Upper lobe of right lung (tissue), 1 donor: ENCODE measurements around the gene TANGO6. TPM values are rescaled to one million over a fixed set of nuclear protein-coding genes. Genes with fewer than 3 reads are reported as not detected.

Experiments
- ATAC-seq: fragments of 200-7000 bp; cut with Tn5 transposase; one replicate; pipeline ENCODE4 v1.9.1; 2020; ENCODE audit warnings: mild to moderate bottlenecking, moderate library complexity
- DNase-seq: peaks from one replicate; pipeline ENCODE4 v3.0.0-alpha.2; 2020
- H3K27ac ChIP-seq: fragments of 200-600 bp; one replicate; pipeline ENCODE4 v1.8.0; 2022
- H3K27me3 ChIP-seq: fragments of 200-600 bp; one replicate; pipeline ENCODE4 v1.8.0; 2022; ENCODE audit warnings: mild to moderate bottlenecking
- H3K36me3 ChIP-seq: fragments of 200-600 bp; one replicate; pipeline ENCODE4 v1.8.0; 2022
- H3K4me1 ChIP-seq: fragments of 200-600 bp; one replicate; pipeline ENCODE4 v1.8.0; 2022
- H3K4me3 ChIP-seq: fragments of 200-600 bp; one replicate; pipeline ENCODE4 v1.8.0; 2022; ENCODE audit warnings: mild to moderate bottlenecking
- H3K9me3 ChIP-seq: fragments of 200-600 bp; one replicate; pipeline ENCODE4 v1.8.0; 2022
- intact Hi-C: fragments of 100-400 bp; cut with DNase I; formaldehyde crosslinking; loops from one replicate; pipeline ENCODE4 v1.11.0; 2022
- total RNA-seq: library from RNA; stranded (reverse); fragmentation: NEBNext Ultra II Directional; extraction: Animal tissue kit (Norgen Biotek cat#: 25700); gene quantifications from one replicate; pipeline ENCODE4 v1.2.1, GENCODE V29; 2021
- TF ChIP-seq, protein P1 (sequence below): fragments of 200-600 bp; IDR thresholded peaks from one replicate; pipeline ENCODE4 v1.8.0; 2022; ENCODE audit warnings: antibody characterized with exemption
- donor health status: DM: no; HTN: yes; CAD: no; lungs with severe emphysema.

The TANGO6 gene
- total RNA-seq, 1 donor from 2014 or later = 19.1 TPM

DNA sequence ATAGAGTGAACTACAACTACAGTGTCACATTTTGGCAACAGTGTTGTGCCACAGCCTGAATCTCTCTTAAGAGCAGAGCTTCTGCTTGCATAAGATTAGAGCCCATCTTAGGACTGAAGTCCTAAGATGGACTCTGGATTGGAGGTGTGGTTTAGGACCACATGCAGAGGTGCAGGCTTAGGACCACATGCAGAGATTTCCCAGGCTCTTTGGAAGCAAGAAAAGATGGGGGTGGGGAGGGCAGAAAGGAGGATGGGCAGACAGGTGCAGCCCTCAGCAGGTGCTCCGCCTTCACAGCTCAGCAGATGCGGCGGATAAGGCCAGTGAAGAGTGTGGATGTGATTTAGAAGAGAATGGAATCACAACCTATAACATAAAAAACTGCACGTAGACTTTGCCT is 128.7 kb downstream of the TANGO6 start:
- Histone ChIP-seq H3K27me3 (no peaks in the 10 kb centered on the region), H3K27ac (no peak overlapping the region), H3K36me3 (peaks cover 16% of the 10 kb centered on the region), H3K9me3 (no peaks in the 10 kb centered on the region), H3K4me1 (no peaks in the 10 kb centered on the region), H3K4me3 (no peak overlapping the region)
- no peak for ATAC-seq
- intact Hi-C loops = no loop called here
- TF ChIP-seq, protein P1, sequence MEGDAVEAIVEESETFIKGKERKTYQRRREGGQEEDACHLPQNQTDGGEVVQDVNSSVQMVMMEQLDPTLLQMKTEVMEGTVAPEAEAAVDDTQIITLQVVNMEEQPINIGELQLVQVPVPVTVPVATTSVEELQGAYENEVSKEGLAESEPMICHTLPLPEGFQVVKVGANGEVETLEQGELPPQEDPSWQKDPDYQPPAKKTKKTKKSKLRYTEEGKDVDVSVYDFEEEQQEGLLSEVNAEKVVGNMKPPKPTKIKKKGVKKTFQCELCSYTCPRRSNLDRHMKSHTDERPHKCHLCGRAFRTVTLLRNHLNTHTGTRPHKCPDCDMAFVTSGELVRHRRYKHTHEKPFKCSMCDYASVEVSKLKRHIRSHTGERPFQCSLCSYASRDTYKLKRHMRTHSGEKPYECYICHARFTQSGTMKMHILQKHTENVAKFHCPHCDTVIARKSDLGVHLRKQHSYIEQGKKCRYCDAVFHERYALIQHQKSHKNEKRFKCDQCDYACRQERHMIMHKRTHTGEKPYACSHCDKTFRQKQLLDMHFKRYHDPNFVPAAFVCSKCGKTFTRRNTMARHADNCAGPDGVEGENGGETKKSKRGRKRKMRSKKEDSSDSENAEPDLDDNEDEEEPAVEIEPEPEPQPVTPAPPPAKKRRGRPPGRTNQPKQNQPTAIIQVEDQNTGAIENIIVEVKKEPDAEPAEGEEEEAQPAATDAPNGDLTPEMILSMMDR = no peak
- no peak for DNase-seq

DNA sequence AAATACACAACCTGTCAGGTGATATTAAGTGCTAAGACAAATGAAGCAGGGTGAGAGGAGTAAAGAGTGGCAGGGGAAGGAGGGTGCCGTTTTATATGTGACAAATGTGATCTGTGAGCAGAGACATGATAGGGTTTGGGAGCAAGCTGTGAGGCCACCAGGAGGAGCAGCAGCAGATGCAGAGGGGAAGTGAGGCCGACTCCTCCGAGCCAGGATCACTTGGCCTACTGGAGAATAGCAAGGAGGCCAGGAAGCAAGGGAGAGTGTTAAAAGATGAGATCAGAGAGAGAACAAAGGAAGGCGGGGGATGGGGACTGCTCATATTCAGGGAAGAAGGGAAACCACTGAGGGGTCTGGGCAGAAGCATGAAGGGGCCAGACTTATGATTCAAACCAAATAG is 129.4 kb downstream of the TANGO6 start:
- Histone ChIP-seq H3K4me3 (no peak overlapping the region), H3K27ac (no peak overlapping the region), H3K27me3 (no peaks in the 10 kb centered on the region), H3K9me3 (no peaks in the 10 kb centered on the region), H3K4me1 (no peaks in the 10 kb centered on the region), H3K36me3 (peaks cover 16% of the 10 kb centered on the region)
- intact Hi-C loops = no loop called here
- TF ChIP-seq, protein P1 = peak; percentile 8
- no peak for DNase-seq
- ATAC-seq = peak; percentile 9

DNA sequence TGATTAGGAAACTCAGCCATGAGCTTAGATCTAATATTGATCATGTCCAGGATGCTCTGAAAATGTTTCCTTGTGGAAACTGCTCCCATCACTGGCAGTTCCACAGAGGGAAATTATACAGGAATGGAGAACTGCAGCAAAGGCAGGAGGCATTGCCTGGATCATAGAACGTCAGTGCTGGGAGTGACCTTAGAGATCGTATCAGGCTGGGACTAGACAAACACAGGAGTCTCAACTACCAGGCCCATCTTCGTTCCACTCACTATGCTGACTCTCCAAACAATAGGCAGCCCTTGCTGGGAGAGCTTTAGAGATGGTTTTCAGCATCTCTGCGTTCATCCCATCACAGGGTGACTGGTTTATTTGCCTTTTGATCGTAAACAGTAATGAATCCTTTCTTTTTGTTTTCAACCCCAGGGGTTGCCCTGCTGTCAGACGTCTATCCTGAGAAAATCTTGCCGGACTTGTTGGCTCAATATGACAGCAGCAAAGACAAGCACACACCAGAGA is 130.3 kb downstream of the TANGO6 start:
- Histone ChIP-seq H3K27me3 (no peaks in the 10 kb centered on the region), H3K4me1 (no peaks in the 10 kb centered on the region), H3K36me3 (peaks cover 16% of the 10 kb centered on the region), H3K27ac (no peak overlapping the region), H3K4me3 (no peak overlapping the region), H3K9me3 (no peaks in the 10 kb centered on the region)
- TF ChIP-seq, protein P1 = no peak
- no peak for DNase-seq
- intact Hi-C loops = no loop called here
- no peak for ATAC-seq

DNA sequence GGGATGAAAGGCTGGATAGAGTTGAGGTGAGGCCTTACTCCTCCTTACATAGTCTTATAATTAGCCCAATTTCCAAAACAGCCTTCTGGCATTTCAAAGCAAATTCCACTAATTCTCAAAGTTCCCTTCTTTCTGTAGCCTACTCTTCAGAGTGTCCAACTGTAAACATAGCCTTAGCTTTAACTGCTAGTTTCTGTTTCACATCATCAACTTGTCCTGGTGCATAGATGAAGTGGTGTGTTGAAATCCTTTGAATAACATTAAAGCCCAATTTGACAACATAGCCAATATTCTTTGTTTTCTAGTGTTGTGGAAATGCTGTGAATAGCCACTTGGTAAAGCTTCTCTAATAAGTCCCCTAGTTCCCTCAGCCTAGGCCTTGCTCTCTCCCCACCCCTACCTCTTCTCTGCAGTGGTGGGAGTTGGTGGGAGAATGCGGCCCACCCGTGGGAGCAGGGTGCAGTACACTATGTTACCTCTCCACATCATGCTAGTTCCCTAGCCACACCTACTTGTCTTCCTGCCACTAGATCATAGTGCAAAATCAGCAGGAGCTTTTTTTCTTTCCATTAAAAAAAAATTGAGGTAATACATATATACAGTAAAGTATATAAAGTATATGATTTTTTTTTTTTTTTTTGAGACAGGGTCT is 135.1 kb downstream of the TANGO6 start:
- Histone ChIP-seq H3K27me3 (no peaks in the 10 kb centered on the region), H3K9me3 (no peaks in the 10 kb centered on the region), H3K4me3 (no peak overlapping the region), H3K27ac (peak overlapping the region; percentile 30), H3K4me1 (no peaks in the 10 kb centered on the region), H3K36me3 (peaks cover 16% of the 10 kb centered on the region)
- DNase-seq (no peak), ATAC-seq (peak; percentile 65)
- TF ChIP-seq, protein P1 = no peak
- intact Hi-C loops = no loop called here

DNA sequence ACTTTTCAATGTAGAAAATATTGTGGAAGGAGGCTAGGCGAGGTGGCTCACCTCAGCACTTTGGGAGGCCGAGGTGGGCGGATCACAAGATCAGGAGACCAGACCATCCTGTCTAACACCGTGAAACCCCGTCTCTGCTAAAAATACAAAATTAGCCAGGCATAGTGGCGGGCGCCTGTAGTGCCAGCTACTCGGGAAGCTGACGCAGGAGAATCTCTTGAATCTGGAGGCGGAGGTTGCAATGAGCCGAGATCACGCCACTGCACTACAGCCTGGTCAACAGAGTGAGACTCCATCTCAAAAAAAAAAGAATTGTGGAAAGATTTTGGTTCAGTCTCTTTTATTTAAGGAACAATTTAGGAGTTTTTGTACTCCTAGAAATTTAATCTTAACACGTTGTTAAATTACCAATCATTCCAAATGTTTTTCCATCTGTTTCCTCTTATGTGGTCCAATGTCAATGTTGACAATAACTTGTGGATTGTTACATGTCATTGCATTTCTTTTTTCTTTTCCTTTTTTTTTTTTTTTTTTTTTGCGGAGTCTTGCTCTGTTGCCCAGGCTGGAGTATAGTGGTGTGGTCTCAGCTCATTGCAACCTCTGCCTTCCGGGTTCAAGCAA is 137.5 kb downstream of the TANGO6 start:
- intact Hi-C loops = no loop called here

More for the DNA sequence above, 137.5 kb downstream of the TANGO6 start:
- DNase-seq (no peak), ATAC-seq (no peak)
- Histone ChIP-seq H3K36me3 (no peaks in the 10 kb centered on the region), H3K9me3 (no peaks in the 10 kb centered on the region), H3K4me1 (no peaks in the 10 kb centered on the region), H3K27me3 (no peaks in the 10 kb centered on the region), H3K4me3 (no peak overlapping the region), H3K27ac (no peak overlapping the region)
- TF ChIP-seq, protein P1 = no peak
